Liver (tissue), 3 donors: Measurements from ENCODE around the gene PCED1B.

Experiments
- EGR1 ChIP-seq, 2 donors: IDR thresholded peaks; 2 replicates each; pipeline ENCODE4 v1.6.1; 2016 to 2018; ENCODE audit warnings: antibody characterized with exemption in 2 of 2, low read depth in 2 of 2
- GABPA ChIP-seq, 2 donors: IDR thresholded peaks in 1 of 2; conservative IDR thresholded peaks in 1 of 2; 2 replicates each; pipeline ENCODE4 v1.6.1; 2016; ENCODE audit warnings: antibody characterized with exemption in 2 of 2, mild to moderate bottlenecking in 1 of 2, moderate library complexity in 1 of 2
- HNF4A ChIP-seq, 2 donors: conservative IDR thresholded peaks; 2 replicates each; pipeline ENCODE4 v1.6.1; 2016; ENCODE audit warnings: antibody characterized with exemption in 2 of 2, mild to moderate bottlenecking in 2 of 2
- JUND ChIP-seq, 2 donors: IDR thresholded peaks; 2 replicates each; pipeline ENCODE4 v1.6.1; 2016; ENCODE audit warnings: antibody characterized with exemption in 2 of 2
- RAD21 ChIP-seq, 2 donors: IDR thresholded peaks; 2 replicates each; pipeline ENCODE4 v1.6.1; 2016; ENCODE audit warnings: antibody characterized with exemption in 2 of 2, mild to moderate bottlenecking in 2 of 2
- SP1 ChIP-seq: IDR thresholded peaks from 2 replicates; pipeline ENCODE4 v1.6.1; 2018; ENCODE audit warnings: antibody characterized with exemption, mild to moderate bottlenecking
- TAF1 ChIP-seq: conservative IDR thresholded peaks from 2 replicates; pipeline ENCODE4 v1.6.1; 2016; ENCODE audit warnings: antibody characterized with exemption, mild to moderate bottlenecking
- YY1 ChIP-seq: IDR thresholded peaks from 2 replicates; pipeline ENCODE4 v1.6.1; 2016; ENCODE audit warnings: antibody characterized with exemption, mild to moderate bottlenecking
- TF ChIP-seq, protein P1 (sequence below): fragments of 150-350 bp; IDR thresholded peaks from 2 replicates; pipeline ENCODE4 v1.5.1; 2017; ENCODE audit warnings: improper control_type of control experiment, low read depth, low read length; ENCODE audit not compliant: missing input control
- TF ChIP-seq, protein P2 (sequence below): IDR thresholded peaks from 2 replicates; pipeline ENCODE4 v1.6.1; 2016; ENCODE audit warnings: antibody characterized with exemption
- TF ChIP-seq, protein P3 (sequence below): IDR thresholded peaks from 2 replicates; pipeline ENCODE4 v1.6.1; 2016; ENCODE audit warnings: antibody characterized with exemption
- TF ChIP-seq, protein P4 (sequence below): IDR thresholded peaks from 2 replicates; pipeline ENCODE4 v1.6.1; 2016; ENCODE audit warnings: antibody characterized with exemption
- donor health status: healthy.
- donor health status: healthy.

DNA sequence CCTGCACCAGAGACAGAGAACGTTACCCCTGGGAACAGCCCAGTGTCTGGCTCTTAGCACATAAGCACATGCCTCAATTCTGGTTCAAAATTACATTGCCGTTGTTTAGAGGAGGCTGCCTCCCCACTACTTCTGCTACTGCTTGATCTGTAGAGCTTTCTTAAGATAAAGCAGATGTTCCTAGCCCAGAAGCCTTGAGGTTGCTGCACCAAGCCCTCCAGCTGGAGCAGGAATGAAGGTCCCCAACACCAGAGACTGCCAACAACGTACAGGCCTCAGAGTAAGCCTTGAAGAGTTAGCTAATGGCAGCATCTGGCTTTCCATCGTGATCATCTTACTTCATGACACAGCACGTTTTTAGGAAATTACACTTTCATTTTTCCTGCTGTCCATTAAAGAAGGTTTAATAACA, 35.1 kb downstream of the PCED1B start:
- TF ChIP-seq, protein P1, sequence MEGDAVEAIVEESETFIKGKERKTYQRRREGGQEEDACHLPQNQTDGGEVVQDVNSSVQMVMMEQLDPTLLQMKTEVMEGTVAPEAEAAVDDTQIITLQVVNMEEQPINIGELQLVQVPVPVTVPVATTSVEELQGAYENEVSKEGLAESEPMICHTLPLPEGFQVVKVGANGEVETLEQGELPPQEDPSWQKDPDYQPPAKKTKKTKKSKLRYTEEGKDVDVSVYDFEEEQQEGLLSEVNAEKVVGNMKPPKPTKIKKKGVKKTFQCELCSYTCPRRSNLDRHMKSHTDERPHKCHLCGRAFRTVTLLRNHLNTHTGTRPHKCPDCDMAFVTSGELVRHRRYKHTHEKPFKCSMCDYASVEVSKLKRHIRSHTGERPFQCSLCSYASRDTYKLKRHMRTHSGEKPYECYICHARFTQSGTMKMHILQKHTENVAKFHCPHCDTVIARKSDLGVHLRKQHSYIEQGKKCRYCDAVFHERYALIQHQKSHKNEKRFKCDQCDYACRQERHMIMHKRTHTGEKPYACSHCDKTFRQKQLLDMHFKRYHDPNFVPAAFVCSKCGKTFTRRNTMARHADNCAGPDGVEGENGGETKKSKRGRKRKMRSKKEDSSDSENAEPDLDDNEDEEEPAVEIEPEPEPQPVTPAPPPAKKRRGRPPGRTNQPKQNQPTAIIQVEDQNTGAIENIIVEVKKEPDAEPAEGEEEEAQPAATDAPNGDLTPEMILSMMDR: no peak
- TF ChIP-seq, protein P2, sequence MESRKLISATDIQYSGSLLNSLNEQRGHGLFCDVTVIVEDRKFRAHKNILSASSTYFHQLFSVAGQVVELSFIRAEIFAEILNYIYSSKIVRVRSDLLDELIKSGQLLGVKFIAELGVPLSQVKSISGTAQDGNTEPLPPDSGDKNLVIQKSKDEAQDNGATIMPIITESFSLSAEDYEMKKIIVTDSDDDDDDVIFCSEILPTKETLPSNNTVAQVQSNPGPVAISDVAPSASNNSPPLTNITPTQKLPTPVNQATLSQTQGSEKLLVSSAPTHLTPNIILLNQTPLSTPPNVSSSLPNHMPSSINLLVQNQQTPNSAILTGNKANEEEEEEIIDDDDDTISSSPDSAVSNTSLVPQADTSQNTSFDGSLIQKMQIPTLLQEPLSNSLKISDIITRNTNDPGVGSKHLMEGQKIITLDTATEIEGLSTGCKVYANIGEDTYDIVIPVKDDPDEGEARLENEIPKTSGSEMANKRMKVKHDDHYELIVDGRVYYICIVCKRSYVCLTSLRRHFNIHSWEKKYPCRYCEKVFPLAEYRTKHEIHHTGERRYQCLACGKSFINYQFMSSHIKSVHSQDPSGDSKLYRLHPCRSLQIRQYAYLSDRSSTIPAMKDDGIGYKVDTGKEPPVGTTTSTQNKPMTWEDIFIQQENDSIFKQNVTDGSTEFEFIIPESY: no peak
- TF ChIP-seq RAD21 (IDR thresholded peaks at IDR 0.05) (no peak), GABPA (IDR thresholded peaks at IDR 0.05 in 1 of 2, conservative IDR thresholded peaks at IDR 0.05 in 1 of 2) (no peak), TAF1 (no peak), EGR1 (IDR thresholded peaks at IDR 0.05; ENCODE audit: low read depth in 2 of 2) (no peak), YY1 (no peak), SP1 (no peak), JUND (IDR thresholded peaks at IDR 0.05) (no peak), HNF4A (conservative IDR thresholded peaks at IDR 0.05) (no peak)
- TF ChIP-seq, protein P3, sequence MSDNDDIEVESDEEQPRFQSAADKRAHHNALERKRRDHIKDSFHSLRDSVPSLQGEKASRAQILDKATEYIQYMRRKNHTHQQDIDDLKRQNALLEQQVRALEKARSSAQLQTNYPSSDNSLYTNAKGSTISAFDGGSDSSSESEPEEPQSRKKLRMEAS: no peak
- TF ChIP-seq, protein P4, sequence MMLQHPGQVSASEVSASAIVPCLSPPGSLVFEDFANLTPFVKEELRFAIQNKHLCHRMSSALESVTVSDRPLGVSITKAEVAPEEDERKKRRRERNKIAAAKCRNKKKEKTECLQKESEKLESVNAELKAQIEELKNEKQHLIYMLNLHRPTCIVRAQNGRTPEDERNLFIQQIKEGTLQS: no peak
